ENCODE results near the gene FETUB.
A peak's percentile ranks its signal among the peaks of the same experiment; 100 is the strongest.

FETUB gene

GRCh38 chr3:186639778-186640472, at the start of gene FETUB:
Gene FETUB, plus strand, starts transcription at chr3:186640399. Its CDS starts 62 bp downstream, at chr3:186640461.
- H3K4me3 ChIP-seq (ENCODE audit: low read length), result no peak within 1 kb of the TSS
- peaks cover 16% of the 10 kb centered on the region for H3K27me3 ChIP-seq (ENCODE audit: insufficient read depth, low read length)
- no peaks in the 10 kb centered on the region for H3K36me3 ChIP-seq (ENCODE audit: insufficient read depth, low read length)
- no peaks in the 10 kb centered on the region for H3K9me3 ChIP-seq (ENCODE audit: low read length)
- peak within 1 kb of the TSS; percentile 30 for H2AFZ ChIP-seq (ENCODE audit: low read depth, low read length)
- peaks cover 2% of the 10 kb centered on the region for H3K4me1 ChIP-seq (ENCODE audit: insufficient read depth, low read length)

DNA sequence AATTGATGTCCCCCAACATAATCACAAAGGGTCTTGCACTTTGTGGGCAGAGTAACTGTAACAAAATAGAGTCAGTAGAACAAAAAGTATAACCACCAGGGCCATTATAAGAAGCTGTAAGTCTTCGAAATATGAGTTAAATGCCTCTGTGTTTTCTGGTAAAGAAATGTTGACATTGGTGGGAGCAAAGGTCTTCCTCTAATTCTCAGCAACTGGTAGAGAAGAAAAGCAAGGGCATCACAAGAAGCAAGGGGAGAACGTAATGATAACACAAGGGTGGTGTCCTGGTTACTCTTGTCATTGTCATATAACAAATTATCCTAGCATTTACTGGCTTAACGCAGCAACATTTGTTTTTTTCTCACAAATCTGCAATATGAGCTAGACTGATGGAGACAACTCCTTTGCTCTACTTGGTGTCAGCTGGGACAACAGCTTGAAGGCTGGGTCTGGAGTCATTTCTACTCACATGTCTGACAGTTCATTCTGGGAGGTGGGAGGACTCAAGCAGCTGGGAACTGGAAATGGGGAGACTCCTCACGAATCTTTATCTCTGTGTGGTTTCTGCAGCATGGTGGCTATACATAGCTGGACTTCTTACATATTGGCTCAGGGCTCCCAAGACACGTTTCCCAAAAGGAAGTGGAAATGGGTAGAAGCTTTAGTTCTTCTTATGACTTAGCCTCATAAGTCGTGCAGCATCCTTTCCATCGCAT, 49.5 kb upstream of the FETUB start:
- Histone ChIP-seq H3K4me1 (ENCODE audit: insufficient read depth, low read length) (no peaks in the 10 kb centered on the region), H2AFZ (ENCODE audit: low read depth, low read length) (no peak overlapping the region)

GRCh38 chr3:186592682-186593081, 47.5 kb upstream of the FETUB start:
- H3K4me1 ChIP-seq (ENCODE audit: insufficient read depth, low read length), result no peaks in the 10 kb centered on the region
- H3K4me3 ChIP-seq (ENCODE audit: low read length), result no peak overlapping the region
- H3K27me3 ChIP-seq (ENCODE audit: insufficient read depth, low read length), result no peaks in the 10 kb centered on the region
- H3K9me3 ChIP-seq (ENCODE audit: low read length), result no peaks in the 10 kb centered on the region
- no peak overlapping the region for H2AFZ ChIP-seq (ENCODE audit: low read depth, low read length)
- no peaks in the 10 kb centered on the region for H3K36me3 ChIP-seq (ENCODE audit: insufficient read depth, low read length)

More for the DNA sequence above, 49.5 kb upstream of the FETUB start:
- H3K9me3 ChIP-seq (ENCODE audit: low read length), result no peaks in the 10 kb centered on the region
- H3K36me3 ChIP-seq (ENCODE audit: insufficient read depth, low read length), result peaks cover 6% of the 10 kb centered on the region
- H3K4me3 ChIP-seq (ENCODE audit: low read length), result no peak overlapping the region
- no peaks in the 10 kb centered on the region for H3K27me3 ChIP-seq (ENCODE audit: insufficient read depth, low read length)

DNA sequence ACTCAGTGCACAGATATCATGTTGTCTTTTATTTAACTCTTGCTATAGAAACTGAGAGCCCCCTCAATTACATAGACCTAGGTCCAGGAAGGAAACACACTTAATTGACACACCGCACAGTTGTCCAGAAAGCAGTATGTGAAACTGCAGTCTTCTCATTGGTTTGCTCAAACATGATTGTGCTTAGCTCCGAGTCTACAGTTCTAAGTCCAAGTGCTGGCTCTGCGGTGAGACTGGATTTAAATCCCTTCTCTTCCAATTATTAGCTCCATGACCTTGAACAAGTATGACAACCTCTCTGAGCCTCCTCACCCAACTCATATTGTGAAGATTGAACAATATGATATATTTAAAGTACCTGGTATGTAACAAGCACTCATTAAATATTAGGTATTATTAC, 46.3 kb upstream of the FETUB start:
- Histone ChIP-seq H3K4me1 (ENCODE audit: insufficient read depth, low read length) (no peaks in the 10 kb centered on the region), H3K36me3 (ENCODE audit: insufficient read depth, low read length) (no peaks in the 10 kb centered on the region), H3K4me3 (ENCODE audit: low read length) (no peak overlapping the region)

GRCh38 chr3:186594591-186595113, 45.5 kb upstream of the FETUB start:
- H3K36me3 ChIP-seq (ENCODE audit: insufficient read depth, low read length), result no peaks in the 10 kb centered on the region
- no peaks in the 10 kb centered on the region for H3K27me3 ChIP-seq (ENCODE audit: insufficient read depth, low read length)
- H2AFZ ChIP-seq (ENCODE audit: low read depth, low read length), result no peak overlapping the region
- H3K9me3 ChIP-seq (ENCODE audit: low read length), result no peaks in the 10 kb centered on the region
- H3K4me3 ChIP-seq (ENCODE audit: low read length), result no peak overlapping the region
- H3K4me1 ChIP-seq (ENCODE audit: insufficient read depth, low read length), result no peaks in the 10 kb centered on the region

More for the DNA sequence above, 46.3 kb upstream of the FETUB start:
- Histone ChIP-seq H3K9me3 (ENCODE audit: low read length) (no peaks in the 10 kb centered on the region), H3K27me3 (ENCODE audit: insufficient read depth, low read length) (no peaks in the 10 kb centered on the region), H2AFZ (ENCODE audit: low read depth, low read length) (no peak overlapping the region)

DNA sequence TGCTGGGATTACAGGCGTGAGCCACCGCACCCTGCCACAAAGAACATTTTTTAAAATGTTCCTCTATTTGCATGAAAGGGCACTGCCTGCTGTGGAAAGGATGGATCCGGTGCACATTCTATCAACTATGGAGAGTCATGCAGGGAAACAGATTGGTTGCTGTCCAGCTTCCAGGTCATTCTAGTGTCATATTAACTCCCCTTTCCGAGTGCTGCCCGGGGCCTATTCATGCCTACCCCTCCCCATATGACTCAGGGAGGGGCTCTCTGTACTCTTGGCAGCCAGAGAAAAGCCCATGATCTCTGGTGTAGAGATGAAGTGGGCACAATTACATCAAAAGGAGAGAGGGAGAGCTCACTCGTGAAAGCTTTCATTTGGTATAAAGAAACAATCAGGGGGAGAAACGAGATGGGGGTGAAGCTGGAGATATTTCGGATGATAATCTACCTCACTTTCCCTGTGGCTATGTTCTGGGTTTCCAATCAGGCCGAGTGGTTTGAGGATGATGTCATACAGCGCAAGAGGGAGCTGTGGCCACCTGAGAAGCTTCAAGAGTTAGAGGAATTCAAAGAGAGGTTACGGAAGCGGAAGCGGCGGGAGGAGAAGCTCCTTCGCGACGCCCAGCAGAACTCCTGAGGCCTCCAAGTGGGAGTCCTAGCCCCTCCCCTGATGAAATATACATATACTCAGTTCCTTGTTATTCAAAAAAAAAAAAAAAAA, 43.5 kb upstream of the FETUB start:
- no peak overlapping the region for H2AFZ ChIP-seq (ENCODE audit: low read depth, low read length)
- H3K9me3 ChIP-seq (ENCODE audit: low read length), result no peaks in the 10 kb centered on the region
- H3K36me3 ChIP-seq (ENCODE audit: insufficient read depth, low read length), result no peaks in the 10 kb centered on the region
- no peaks in the 10 kb centered on the region for H3K4me1 ChIP-seq (ENCODE audit: insufficient read depth, low read length)
- no peaks in the 10 kb centered on the region for H3K27me3 ChIP-seq (ENCODE audit: insufficient read depth, low read length)
- H3K4me3 ChIP-seq (ENCODE audit: low read length), result no peak overlapping the region

DNA sequence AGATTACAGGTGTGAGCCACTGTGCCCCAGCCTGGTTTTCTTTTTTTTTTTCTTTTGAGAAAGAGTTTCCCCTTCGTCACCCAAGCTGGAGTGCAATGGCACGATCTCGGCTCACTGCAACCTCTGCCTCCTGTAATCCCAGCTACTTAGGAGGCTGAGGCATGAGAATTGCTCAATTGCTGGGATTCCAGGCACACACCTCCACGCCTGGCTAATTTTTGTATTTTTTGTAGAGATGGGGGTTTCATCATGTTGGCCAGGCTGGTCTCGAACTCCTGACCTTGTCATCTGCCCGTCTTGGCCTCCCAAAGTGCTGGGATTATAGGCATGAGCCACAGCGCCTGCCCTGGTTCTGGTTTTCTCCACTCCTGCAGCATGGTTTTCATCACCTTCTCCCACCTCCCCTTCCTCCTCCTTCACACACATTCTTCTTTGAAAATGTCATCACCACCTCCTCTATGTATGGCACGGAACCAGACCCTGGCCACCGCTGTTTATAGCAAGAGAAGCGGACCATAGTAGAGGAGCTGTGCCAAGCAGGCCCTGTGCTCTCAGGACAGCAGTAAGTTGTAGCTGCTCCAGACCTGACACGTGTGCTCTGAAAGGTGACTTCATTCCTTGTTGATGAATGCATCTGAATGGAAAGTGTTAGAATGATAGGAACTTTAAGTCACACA, 42.0 kb upstream of the FETUB start:
- H3K9me3 ChIP-seq (ENCODE audit: low read length), result no peaks in the 10 kb centered on the region
- no peaks in the 10 kb centered on the region for H3K36me3 ChIP-seq (ENCODE audit: insufficient read depth, low read length)
- H3K4me3 ChIP-seq (ENCODE audit: low read length), result no peak overlapping the region
- no peak overlapping the region for H2AFZ ChIP-seq (ENCODE audit: low read depth, low read length)
- H3K27me3 ChIP-seq (ENCODE audit: insufficient read depth, low read length), result no peaks in the 10 kb centered on the region
- no peaks in the 10 kb centered on the region for H3K4me1 ChIP-seq (ENCODE audit: insufficient read depth, low read length)

- no peaks in the 10 kb centered on the region for H3K36me3 ChIP-seq (ENCODE audit: insufficient read depth, low read length)
- no peak overlapping the region for H2AFZ ChIP-seq (ENCODE audit: low read depth, low read length)
- no peaks in the 10 kb centered on the region for H3K9me3 ChIP-seq (ENCODE audit: low read length)
- H3K4me3 ChIP-seq (ENCODE audit: low read length), result no peak overlapping the region
- H3K27me3 ChIP-seq (ENCODE audit: insufficient read depth, low read length), result no peaks in the 10 kb centered on the region
- H3K4me1 ChIP-seq (ENCODE audit: insufficient read depth, low read length), result no peaks in the 10 kb centered on the region
Measured at GRCh38 chr3:186598794-186599141, 41.4 kb upstream of the FETUB start.

GRCh38 chr3:186599142-186599784, 40.9 kb upstream of the FETUB start:
- H2AFZ ChIP-seq (ENCODE audit: low read depth, low read length), result no peak overlapping the region
- H3K36me3 ChIP-seq (ENCODE audit: insufficient read depth, low read length), result no peaks in the 10 kb centered on the region
- H3K9me3 ChIP-seq (ENCODE audit: low read length), result no peaks in the 10 kb centered on the region
- no peak overlapping the region for H3K4me3 ChIP-seq (ENCODE audit: low read length)
- no peaks in the 10 kb centered on the region for H3K27me3 ChIP-seq (ENCODE audit: insufficient read depth, low read length)
- no peaks in the 10 kb centered on the region for H3K4me1 ChIP-seq (ENCODE audit: insufficient read depth, low read length)

DNA sequence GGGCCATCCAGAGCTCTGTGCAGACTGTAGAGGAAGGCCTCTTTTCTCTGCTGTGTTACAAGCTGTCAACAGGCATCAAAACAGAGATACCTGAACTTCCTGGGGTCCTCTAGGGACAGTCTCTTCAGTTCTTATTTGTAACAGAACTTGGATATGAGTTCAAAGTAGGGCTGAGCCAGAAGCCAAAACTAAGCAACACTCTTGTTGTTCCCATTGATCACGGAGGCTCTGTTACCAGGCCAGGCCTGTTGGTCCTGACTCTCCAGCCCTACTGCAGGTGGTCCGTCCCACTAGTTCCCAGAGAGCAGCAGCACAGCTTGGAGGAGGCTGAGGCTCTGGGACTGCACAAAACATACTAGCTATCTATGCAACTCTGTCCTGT, 40.4 kb upstream of the FETUB start:
- H3K4me1 ChIP-seq (ENCODE audit: insufficient read depth, low read length), result no peaks in the 10 kb centered on the region
- H2AFZ ChIP-seq (ENCODE audit: low read depth, low read length), result no peak overlapping the region
- H3K27me3 ChIP-seq (ENCODE audit: insufficient read depth, low read length), result no peaks in the 10 kb centered on the region
- no peaks in the 10 kb centered on the region for H3K36me3 ChIP-seq (ENCODE audit: insufficient read depth, low read length)
- no peaks in the 10 kb centered on the region for H3K9me3 ChIP-seq (ENCODE audit: low read length)
- no peak overlapping the region for H3K4me3 ChIP-seq (ENCODE audit: low read length)

- H3K36me3 ChIP-seq (ENCODE audit: insufficient read depth, low read length), result no peaks in the 10 kb centered on the region
- no peak overlapping the region for H3K4me3 ChIP-seq (ENCODE audit: low read length)
- no peaks in the 10 kb centered on the region for H3K9me3 ChIP-seq (ENCODE audit: low read length)
- H3K27me3 ChIP-seq (ENCODE audit: insufficient read depth, low read length), result no peaks in the 10 kb centered on the region
- H2AFZ ChIP-seq (ENCODE audit: low read depth, low read length), result no peak overlapping the region
- H3K4me1 ChIP-seq (ENCODE audit: insufficient read depth, low read length), result no peaks in the 10 kb centered on the region
Measured at GRCh38 chr3:186600896-186601295, 39.3 kb upstream of the FETUB start.

DNA sequence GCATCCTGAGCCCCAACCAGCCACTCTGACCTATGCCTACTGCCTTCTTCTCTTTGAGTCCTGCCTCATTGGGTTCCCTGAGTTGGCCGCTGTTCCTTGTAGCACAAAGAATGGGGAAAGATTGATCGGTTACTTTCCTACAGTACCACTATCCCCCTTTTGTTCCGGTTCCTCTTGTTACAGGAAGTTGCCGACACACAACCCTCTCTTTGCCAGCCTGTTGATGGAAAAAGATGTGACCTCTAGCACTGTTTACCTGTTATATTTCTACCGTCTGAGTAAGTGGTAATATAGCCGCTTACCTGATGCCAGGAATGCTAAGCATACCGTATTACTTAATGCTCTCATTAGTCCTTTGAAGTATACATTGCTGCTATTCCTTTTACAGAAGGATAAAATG, 37.0 kb upstream of the FETUB start:
- H3K36me3 ChIP-seq (ENCODE audit: insufficient read depth, low read length), result no peaks in the 10 kb centered on the region
- H3K9me3 ChIP-seq (ENCODE audit: low read length), result no peaks in the 10 kb centered on the region
- no peaks in the 10 kb centered on the region for H3K4me1 ChIP-seq (ENCODE audit: insufficient read depth, low read length)
- no peak overlapping the region for H2AFZ ChIP-seq (ENCODE audit: low read depth, low read length)
- H3K27me3 ChIP-seq (ENCODE audit: insufficient read depth, low read length), result no peaks in the 10 kb centered on the region
- no peak overlapping the region for H3K4me3 ChIP-seq (ENCODE audit: low read length)
